Vagina (tissue), 2 donors: ENCODE results near the gene HIVEP2. TPM values are rescaled to one million over a fixed set of nuclear protein-coding genes. Genes with fewer than 3 reads are reported as not detected.

ENCODE experiments used
- DNase-seq, 2 donors: peaks; one replicate each; pipeline ENCODE4 v3.0.0-alpha.2; 2017; ENCODE audit errors: extremely low spot score in 2 of 2
- H3K27ac ChIP-seq: fragments of 200-600 bp; sonication (generic); one replicate; pipeline ENCODE4 v1.5.1; 2019
- H3K27me3 ChIP-seq: fragments of 200-600 bp; sonication (generic); one replicate; pipeline ENCODE4 v1.5.1; 2019
- H3K36me3 ChIP-seq, 2 donors: fragments of 200-600 bp; sonication (generic); one replicate each; pipeline ENCODE4 v1.5.1; 2017 to 2019
- H3K4me1 ChIP-seq: fragments of 200-600 bp; sonication (generic); one replicate; pipeline ENCODE4 v1.5.1; 2019
- H3K4me3 ChIP-seq, 2 donors: fragments of 200-600 bp; sonication (generic); 1 replicate in 1 of 2; 2 replicates in 1 of 2; pipeline ENCODE4 v1.5.1; 2016 to 2019
- H3K9me3 ChIP-seq: fragments of 200-600 bp; sonication (generic); one replicate; pipeline ENCODE4 v1.5.1; 2019
- CTCF ChIP-seq, 3 experiments: fragments of 450-650 bp in 2 of 3; fragments of 200-600 bp in 1 of 3; sonication (generic) in 1 of 3; IDR thresholded peaks; one replicate each; pipeline ENCODE4 v1.5.1; 2017 to 2019; ENCODE audit warnings: antibody characterized with exemption in 3 of 3, mild to moderate bottlenecking in 2 of 3, moderate library complexity in 2 of 3
- POLR2A ChIP-seq, 2 donors: fragments of 450-650 bp; IDR thresholded peaks; one replicate each; pipeline ENCODE4 v1.6.1; 2017; ENCODE audit warnings: antibody characterized with exemption in 2 of 2, mild to moderate bottlenecking in 2 of 2, moderate library complexity in 2 of 2
- POLR2AphosphoS5 ChIP-seq, 2 donors: sonication (generic); formaldehyde crosslinking; IDR thresholded peaks; one replicate each; pipeline ENCODE4 v1.9.0; 2017; ENCODE audit warnings: antibody characterized with exemption in 2 of 2, mild to moderate bottlenecking in 2 of 2, low read depth in 1 of 2; ENCODE audit not compliant: insufficient read depth in 1 of 2
- intact Hi-C: fragments of 100-400 bp; cut with DNase I; formaldehyde crosslinking; loops from one replicate; pipeline ENCODE4 v1.15.1; 2023
- total RNA-seq: library from RNA; depleted of rRNA; stranded (reverse); fragments of >200 nt; gene quantifications from one replicate; pipeline ENCODE4 v1.2.3, GENCODE V29; 2016

Gene HIVEP2
- total RNA-seq, 1 donor from 2014 or later = 24.6 TPM

GRCh38 chr6:142740449-142740848 lies 204.5 kb downstream of the HIVEP2 start:
- H3K27me3 ChIP-seq = no peaks in the 10 kb centered on the region
- no peaks in the 10 kb centered on the region for H3K36me3 ChIP-seq
- no peaks in the 10 kb centered on the region for H3K4me1 ChIP-seq
- TF ChIP-seq POLR2A (IDR thresholded peaks at IDR 0.05) (no peak), CTCF (IDR thresholded peaks at IDR 0.05) (no peak), POLR2AphosphoS5 (IDR thresholded peaks at IDR 0.05; ENCODE audit: insufficient read depth in 1 of 2, low read depth in 1 of 2) (no peak)
- no peak overlapping the region for H3K4me3 ChIP-seq
- H3K27ac ChIP-seq = no peak overlapping the region
- H3K9me3 ChIP-seq = no peaks in the 10 kb centered on the region
- DNase-seq = no peak
- intact Hi-C loops = loop anchor here (10.0 kb wide), 1 partner anchor 224 kb away; no protein-coding TSS in a partner anchor

- Histone ChIP-seq H3K4me3 (no peak overlapping the region), H3K36me3 (no peaks in the 10 kb centered on the region), H3K27me3 (no peaks in the 10 kb centered on the region), H3K9me3 (no peaks in the 10 kb centered on the region), H3K27ac (no peak overlapping the region), H3K4me1 (no peaks in the 10 kb centered on the region)
- TF ChIP-seq CTCF (IDR thresholded peaks at IDR 0.05) (no peak), POLR2A (IDR thresholded peaks at IDR 0.05) (no peak), POLR2AphosphoS5 (IDR thresholded peaks at IDR 0.05; ENCODE audit: insufficient read depth in 1 of 2, low read depth in 1 of 2) (no peak)
- DNase-seq = no peak
- intact Hi-C loops = no loop called here
These were observed 206.2 kb downstream of the HIVEP2 start for GRCh38 chr6:142738731-142739130.

- Histone ChIP-seq H3K4me1 (no peaks in the 10 kb centered on the region), H3K27me3 (no peaks in the 10 kb centered on the region), H3K9me3 (no peaks in the 10 kb centered on the region), H3K27ac (no peak overlapping the region), H3K4me3 (no peak overlapping the region), H3K36me3 (no peaks in the 10 kb centered on the region)
- no peak for DNase-seq
- no peak for TF ChIP-seq POLR2AphosphoS5 (IDR thresholded peaks at IDR 0.05; ENCODE audit: insufficient read depth in 1 of 2, low read depth in 1 of 2)
- TF ChIP-seq POLR2A (IDR thresholded peaks at IDR 0.05) = no peak
- TF ChIP-seq CTCF (IDR thresholded peaks at IDR 0.05) = no peak
- intact Hi-C loops = no loop called here
These were observed 207.0 kb downstream of the HIVEP2 start for GRCh38 chr6:142738035-142738396.

- intact Hi-C loops = no loop called here
- H3K27ac ChIP-seq = no peak overlapping the region
- TF ChIP-seq POLR2A (IDR thresholded peaks at IDR 0.05) (no peak), CTCF (IDR thresholded peaks at IDR 0.05) (no peak), POLR2AphosphoS5 (IDR thresholded peaks at IDR 0.05; ENCODE audit: insufficient read depth in 1 of 2, low read depth in 1 of 2) (no peak)
These were observed 207.5 kb downstream of the HIVEP2 start for GRCh38 chr6:142737368-142738034.

GRCh38 chr6:142735204-142735603 lies 209.8 kb downstream of the HIVEP2 start:
- no peak for DNase-seq
- intact Hi-C loops = no loop called here
- H3K27me3 ChIP-seq = no peaks in the 10 kb centered on the region
- no peak for TF ChIP-seq CTCF (IDR thresholded peaks at IDR 0.05)
- no peak for TF ChIP-seq POLR2AphosphoS5 (IDR thresholded peaks at IDR 0.05; ENCODE audit: insufficient read depth in 1 of 2, low read depth in 1 of 2)
- TF ChIP-seq POLR2A (IDR thresholded peaks at IDR 0.05) = no peak
- no peaks in the 10 kb centered on the region for H3K4me1 ChIP-seq
- no peak overlapping the region for H3K4me3 ChIP-seq
- H3K9me3 ChIP-seq = no peaks in the 10 kb centered on the region
- H3K27ac ChIP-seq = no peak overlapping the region
- no peaks in the 10 kb centered on the region for H3K36me3 ChIP-seq

More at GRCh38 chr6:142737368-142738034, 207.5 kb downstream of the HIVEP2 start:
- no peaks in the 10 kb centered on the region for H3K4me1 ChIP-seq
- H3K27me3 ChIP-seq = no peaks in the 10 kb centered on the region
- no peak for DNase-seq
- H3K9me3 ChIP-seq = no peaks in the 10 kb centered on the region
- no peak overlapping the region for H3K4me3 ChIP-seq
- no peaks in the 10 kb centered on the region for H3K36me3 ChIP-seq
